Measurements from ENCODE around the gene TRIB2.

TRIB2 gene

DNA sequence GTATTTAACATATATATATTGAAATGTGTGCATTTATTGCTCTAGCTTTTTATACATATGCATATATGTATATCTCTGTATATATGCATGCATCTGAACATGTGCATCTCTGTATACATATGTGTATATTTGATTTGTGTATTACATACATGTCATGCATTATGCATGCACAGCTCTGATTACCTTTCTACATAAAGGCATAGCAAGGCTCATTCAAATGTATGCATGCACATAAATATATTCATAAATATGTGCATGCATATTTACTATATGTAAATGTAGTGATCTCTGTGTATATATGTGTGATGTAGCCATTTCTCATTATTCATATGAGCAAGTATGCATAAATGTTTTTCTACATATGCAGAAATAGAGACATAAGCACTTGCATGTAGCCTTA is 64.6 kb downstream of the TRIB2 start:
- DNase-seq, result no peak

DNA sequence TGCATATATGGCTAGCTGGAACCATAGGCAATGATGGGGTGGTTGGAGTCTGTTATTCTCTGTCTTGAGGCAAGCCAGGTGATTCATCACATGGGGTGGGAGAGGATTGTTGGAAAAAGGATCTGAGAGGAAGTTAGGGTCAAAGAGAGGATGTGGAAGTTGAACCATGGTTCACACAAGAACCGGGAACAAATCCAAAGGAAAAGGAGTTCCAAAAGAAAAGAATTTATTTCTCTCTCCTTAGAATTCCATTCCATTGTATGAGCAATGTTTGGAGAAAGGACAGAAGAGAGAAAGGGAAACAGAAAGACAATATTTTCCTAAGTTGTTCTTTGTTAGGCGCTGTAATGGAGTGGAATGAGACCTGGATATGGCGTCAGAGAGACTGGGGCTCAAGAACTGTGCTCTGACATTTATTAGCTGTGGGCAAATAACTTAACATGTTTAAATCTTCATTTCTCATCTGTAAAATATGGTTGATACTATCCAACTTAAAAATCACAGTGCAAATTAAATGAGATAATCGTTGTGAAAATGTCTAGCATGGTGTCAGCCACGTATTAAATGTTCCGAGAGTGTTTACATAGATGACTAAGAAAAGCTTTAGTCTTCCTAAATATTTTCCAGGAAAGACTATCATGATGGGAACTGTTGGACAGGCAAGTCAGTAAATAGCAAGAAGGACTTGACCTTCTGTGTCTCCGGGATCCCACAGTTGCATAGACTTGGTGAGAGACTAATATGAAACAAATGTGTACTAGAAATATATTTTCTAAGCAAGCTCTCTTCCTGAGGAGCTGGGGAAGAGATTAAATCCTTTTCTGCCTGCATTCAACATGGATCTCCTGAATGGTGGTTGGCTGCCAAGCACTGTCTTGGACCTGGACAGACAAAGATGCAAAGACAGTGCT is 71.4 kb downstream of the TRIB2 start:
- no peak for DNase-seq

DNA sequence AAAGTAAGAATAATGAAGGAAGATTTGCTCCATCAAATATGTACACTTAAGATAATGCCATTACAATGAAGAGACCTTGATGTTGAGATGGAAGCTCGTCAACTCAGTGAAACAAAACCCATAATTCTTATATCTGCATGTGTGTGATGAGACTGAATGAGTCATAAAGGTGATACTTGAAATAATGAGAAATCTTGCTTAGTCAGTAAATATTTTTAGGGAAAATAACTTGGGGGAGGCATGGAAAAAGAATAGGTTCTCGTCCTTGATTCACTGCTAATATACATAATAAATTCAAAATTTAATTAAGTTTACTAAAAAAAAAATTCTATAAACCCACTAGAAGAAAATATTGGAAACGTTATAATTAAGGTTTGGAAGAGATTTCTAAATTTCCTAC is 75.2 kb downstream of the TRIB2 start:
- DNase-seq, result no peak
